ENCODE measurements around the gene TNFSF9. TPM values are rescaled to one million over a fixed set of nuclear protein-coding genes. Genes with fewer than 3 reads are reported as not detected.
A peak's percentile ranks its signal among the peaks of the same experiment; 100 is the strongest.

TNFSF9 gene
- total RNA-seq, 4 donors from 2014 or later = 1.1 to 1.8 TPM; not detected in 2

- H3K27me3 ChIP-seq = peaks cover 8 to 23% (median 10%) of the 10 kb centered on the region in 3 donors
- no peak for DNase-seq
- no peak overlapping the region for H3K27ac ChIP-seq
- in situ Hi-C loops (cut with MboI; ENCODE audit: low sequenced_read_pairs in 4 of 4) = no loop called here
- peak overlapping the region in 3 of 4 donors; percentile 67 to 75 (median 74) for H3K4me3 ChIP-seq
- no peak for TF ChIP-seq CTCF (IDR thresholded peaks at IDR 0.05 in 4 of 5, conservative IDR thresholded peaks at IDR 0.05 in 1 of 5)
- TF ChIP-seq POLR2A (IDR thresholded peaks at IDR 0.05) = no peak
- no peaks in the 10 kb centered on the region for H3K9me3 ChIP-seq
- no peak for ATAC-seq
- peaks cover 25 to 29% of the 10 kb centered on the region in 2 donors for H3K4me1 ChIP-seq
- intact Hi-C loops (cut with DNase I; ENCODE audit: low total_unique reads) = loop anchor here (2.0 to 5.0 kb wide), 3 partner anchors 15 to 205 kb away; partner anchors contain the start of genes GPR108, SLC25A23 and TRIP10
- H3K36me3 ChIP-seq = no peaks in the 10 kb centered on the region
Measured at GRCh38 chr19:6531956-6532243, 1.1 kb downstream of the TNFSF9 start.

GRCh38 chr19:6532244-6532999, 1.6 kb downstream of the TNFSF9 start:
- H3K27me3 ChIP-seq = peaks cover 8 to 23% (median 10%) of the 10 kb centered on the region in 3 donors
- TF ChIP-seq POLR2A (IDR thresholded peaks at IDR 0.05) = no peak
- no peak for ATAC-seq
- H3K9me3 ChIP-seq = no peaks in the 10 kb centered on the region
- in situ Hi-C loops (cut with MboI; ENCODE audit: low sequenced_read_pairs in 4 of 4) (no loop called here), intact Hi-C loops (cut with DNase I; ENCODE audit: low total_unique reads) (loop anchor here (5.0 kb wide), 2 partner anchors 75 to 205 kb away; partner anchors contain the start of genes GPR108, SLC25A23 and TRIP10)
- DNase-seq = no peak
- peaks cover 25 to 29% of the 10 kb centered on the region in 2 donors for H3K4me1 ChIP-seq
- H3K27ac ChIP-seq = no peak overlapping the region
- no peak overlapping the region for H3K4me3 ChIP-seq
- H3K36me3 ChIP-seq = no peaks in the 10 kb centered on the region

GRCh38 chr19:6533000-6533328, 2.1 kb downstream of the TNFSF9 start:
- H3K4me1 ChIP-seq = peaks cover 25 to 29% of the 10 kb centered on the region in 2 donors
- H3K36me3 ChIP-seq = no peaks in the 10 kb centered on the region
- DNase-seq = no peak
- no peak for ATAC-seq
- no peak overlapping the region for H3K27ac ChIP-seq
- H3K4me3 ChIP-seq = no peak overlapping the region
- no peaks in the 10 kb centered on the region for H3K9me3 ChIP-seq
- no peak for TF ChIP-seq POLR2A (IDR thresholded peaks at IDR 0.05)
- TF ChIP-seq CTCF (IDR thresholded peaks at IDR 0.05 in 4 of 5, conservative IDR thresholded peaks at IDR 0.05 in 1 of 5) = no peak
- in situ Hi-C loops (cut with MboI; ENCODE audit: low sequenced_read_pairs in 4 of 4) = no loop called here
- intact Hi-C loops (cut with DNase I; ENCODE audit: low total_unique reads) = loop anchor here (5.0 kb wide), 2 partner anchors 76 to 204 kb away; partner anchors contain the start of genes GPR108, SLC25A23 and TRIP10
- peaks cover 8 to 23% (median 10%) of the 10 kb centered on the region in 3 donors for H3K27me3 ChIP-seq

GRCh38 chr19:6533746-6534418, 3.1 kb downstream of the TNFSF9 start:
- ATAC-seq (no peak), DNase-seq (no peak)
- in situ Hi-C loops (cut with MboI; ENCODE audit: low sequenced_read_pairs in 4 of 4) = no loop called here

More at GRCh38 chr19:6533746-6534418, 3.1 kb downstream of the TNFSF9 start:
- no peaks in the 10 kb centered on the region for H3K9me3 ChIP-seq
- intact Hi-C loops (cut with DNase I; ENCODE audit: low total_unique reads) = loop anchor here (5.0 kb wide), 2 partner anchors 77 to 203 kb away; partner anchors contain the start of genes GPR108, SLC25A23 and TRIP10
- no peak overlapping the region for H3K4me3 ChIP-seq
- H3K4me1 ChIP-seq = peaks cover 22 to 24% of the 10 kb centered on the region in 2 donors
- H3K36me3 ChIP-seq = no peaks in the 10 kb centered on the region
- TF ChIP-seq POLR2A (IDR thresholded peaks at IDR 0.05) = no peak
- TF ChIP-seq CTCF (IDR thresholded peaks at IDR 0.05 in 4 of 5, conservative IDR thresholded peaks at IDR 0.05 in 1 of 5) = no peak
- H3K27me3 ChIP-seq = peaks cover 8 to 23% (median 10%) of the 10 kb centered on the region in 3 donors
- no peak overlapping the region for H3K27ac ChIP-seq
